ENCODE data around the gene ZFAND5.

DNA sequence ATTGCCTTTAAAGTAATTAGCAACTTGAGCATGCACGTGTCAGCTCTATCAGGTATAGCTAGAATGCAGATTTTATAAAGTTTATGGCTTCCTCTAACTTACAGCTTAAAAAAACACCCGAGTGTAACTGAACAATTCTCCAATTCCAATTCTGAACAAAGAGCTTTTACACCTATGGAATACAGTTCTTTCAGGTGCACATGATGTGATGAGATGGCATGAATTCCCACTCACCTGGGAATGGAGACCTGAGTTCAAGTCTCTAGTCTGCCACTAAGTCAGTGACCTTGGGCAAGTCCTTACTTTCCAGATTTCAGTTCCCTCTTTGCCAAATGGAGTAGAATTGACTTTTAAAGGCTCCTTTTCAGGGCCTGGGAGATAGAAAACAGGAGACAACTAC lies 1.8 kb downstream of the ZFAND5 start:
- no peak for TF ChIP-seq FOXK2 (IDR thresholded peaks at IDR 0.05)
- TF ChIP-seq, protein P1, sequence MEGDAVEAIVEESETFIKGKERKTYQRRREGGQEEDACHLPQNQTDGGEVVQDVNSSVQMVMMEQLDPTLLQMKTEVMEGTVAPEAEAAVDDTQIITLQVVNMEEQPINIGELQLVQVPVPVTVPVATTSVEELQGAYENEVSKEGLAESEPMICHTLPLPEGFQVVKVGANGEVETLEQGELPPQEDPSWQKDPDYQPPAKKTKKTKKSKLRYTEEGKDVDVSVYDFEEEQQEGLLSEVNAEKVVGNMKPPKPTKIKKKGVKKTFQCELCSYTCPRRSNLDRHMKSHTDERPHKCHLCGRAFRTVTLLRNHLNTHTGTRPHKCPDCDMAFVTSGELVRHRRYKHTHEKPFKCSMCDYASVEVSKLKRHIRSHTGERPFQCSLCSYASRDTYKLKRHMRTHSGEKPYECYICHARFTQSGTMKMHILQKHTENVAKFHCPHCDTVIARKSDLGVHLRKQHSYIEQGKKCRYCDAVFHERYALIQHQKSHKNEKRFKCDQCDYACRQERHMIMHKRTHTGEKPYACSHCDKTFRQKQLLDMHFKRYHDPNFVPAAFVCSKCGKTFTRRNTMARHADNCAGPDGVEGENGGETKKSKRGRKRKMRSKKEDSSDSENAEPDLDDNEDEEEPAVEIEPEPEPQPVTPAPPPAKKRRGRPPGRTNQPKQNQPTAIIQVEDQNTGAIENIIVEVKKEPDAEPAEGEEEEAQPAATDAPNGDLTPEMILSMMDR (IDR thresholded peaks at IDR 0.05 in 2 of 3, conservative IDR thresholded peaks at IDR 0.05 in 1 of 3; ENCODE audit: control insufficient read depth in 2 of 3, extremely low read depth in 1 of 3, insufficient read depth in 1 of 3, low read depth in 3 of 3, low read length in 3 of 3) = no peak
